ENCODE results near the gene AKT1.

Gene AKT1

GRCh38 chr14:104728631-104729030 is 66.9 kb downstream of the AKT1 start:
- no peaks in the 10 kb centered on the region for H3K27me3 ChIP-seq (ENCODE audit: insufficient read depth, low read length)
- WGBS = 89% methylated on average over 17 of the region's 17 CpGs
- no peaks in the 10 kb centered on the region for H3K36me3 ChIP-seq (ENCODE audit: insufficient read depth, low read length)
- no peak overlapping the region for H3K4me3 ChIP-seq (ENCODE audit: low read length)
- H3K27ac ChIP-seq (ENCODE audit: low read depth, low read length) = no peak overlapping the region
- no peak overlapping the region for H3K9ac ChIP-seq (ENCODE audit: low read depth, low read length)
- H3K4me1 ChIP-seq (ENCODE audit: insufficient read depth, low read length) = peaks cover 6% of the 10 kb centered on the region; the same call in 1 of the 2 replicates
- no peaks in the 10 kb centered on the region for H3K9me3 ChIP-seq (ENCODE audit: insufficient read depth, low read depth, low read length)

DNA sequence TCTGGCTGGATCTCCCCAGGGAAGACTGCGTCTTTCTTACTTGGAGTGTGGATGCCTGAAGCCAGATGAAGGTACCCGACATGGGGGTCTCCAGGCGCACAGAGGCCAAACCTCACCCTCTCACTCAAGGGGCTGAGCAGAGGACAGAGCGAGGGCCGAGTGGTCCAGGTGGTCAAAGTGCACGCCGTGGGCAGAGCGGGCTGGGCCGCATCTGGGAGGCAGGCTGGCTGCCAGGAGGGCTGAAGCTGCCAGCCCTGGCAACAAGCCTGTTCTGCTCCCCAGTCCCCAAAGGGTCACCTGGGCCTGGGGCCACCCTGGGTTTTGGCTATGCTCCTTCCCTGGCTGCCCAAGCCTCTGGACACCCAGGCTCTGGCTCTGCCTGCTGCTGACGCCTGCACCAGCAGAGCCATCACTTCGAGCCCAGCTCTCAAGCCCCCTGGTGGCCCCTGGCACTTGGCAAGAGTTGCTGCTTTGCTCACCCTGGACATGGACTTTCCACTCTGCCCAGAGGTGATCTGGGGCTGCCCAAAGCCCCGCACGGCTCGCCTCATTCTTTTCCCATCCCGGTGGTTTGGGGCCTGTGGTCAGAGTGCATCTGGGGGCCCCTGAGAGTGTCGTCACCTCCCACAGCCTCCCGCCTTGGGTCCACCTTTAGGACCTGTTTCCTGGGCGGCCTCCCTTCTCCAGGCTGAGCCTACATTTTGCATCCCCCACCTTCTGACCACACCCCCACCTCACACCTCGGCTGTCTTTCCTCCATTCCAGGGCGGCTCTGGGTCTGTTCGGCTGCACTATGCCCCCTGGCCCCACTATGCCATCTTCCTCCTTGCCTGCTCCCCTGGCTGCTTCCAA is 68.7 kb downstream of the AKT1 start:
- Histone ChIP-seq H3K4me1 (ENCODE audit: insufficient read depth, low read length) (peaks cover 6% of the 10 kb centered on the region; the same call in 1 of the 2 replicates), H3K9ac (ENCODE audit: low read depth, low read length) (no peak overlapping the region)
- WGBS = 88% methylated on average over 21 of the region's 21 CpGs

DNA sequence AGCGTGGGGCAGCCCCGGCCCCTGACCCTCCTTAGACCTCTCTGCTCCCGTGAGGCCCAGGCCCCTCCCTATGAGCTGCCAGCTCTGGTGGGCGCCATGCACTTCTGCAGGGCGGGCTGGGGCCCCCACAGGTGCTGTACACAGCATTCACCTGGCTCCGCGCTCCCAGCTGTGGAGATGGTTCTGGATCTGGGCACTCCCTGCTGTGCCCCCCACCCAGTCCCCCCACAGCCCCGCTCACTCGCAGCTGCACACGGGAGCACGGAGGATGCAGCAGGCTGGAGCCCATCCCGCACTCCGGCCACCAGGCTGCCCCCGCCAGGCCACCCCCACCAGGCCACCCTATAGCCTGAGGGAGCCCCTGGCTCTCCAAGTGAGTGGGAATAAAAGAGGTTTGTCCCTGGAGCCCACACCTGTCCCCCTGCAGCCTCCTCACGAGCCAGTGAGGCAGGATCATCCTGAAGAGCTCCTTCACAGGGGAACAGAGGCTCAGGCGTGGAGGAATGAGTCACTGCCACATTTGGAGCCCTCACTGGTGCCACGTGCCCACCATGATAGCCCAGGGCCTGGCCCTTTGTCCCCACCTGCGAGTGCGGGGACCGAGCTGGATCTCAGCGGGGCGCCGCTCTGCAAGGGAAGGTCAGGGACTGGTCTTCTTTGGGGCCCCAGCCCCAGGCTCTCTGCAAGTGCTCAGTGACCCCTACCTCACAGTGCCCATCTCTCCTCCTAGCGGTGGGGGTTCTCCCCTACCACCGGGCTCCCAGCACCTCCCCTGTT is 69.6 kb downstream of the AKT1 start:
- Histone ChIP-seq H3K27me3 (ENCODE audit: insufficient read depth, low read length) (no peaks in the 10 kb centered on the region; the same call in 1 of the 2 replicates), H3K4me1 (ENCODE audit: insufficient read depth, low read length) (peaks cover 6% of the 10 kb centered on the region; the same call in 1 of the 2 replicates), H3K27ac (ENCODE audit: low read depth, low read length) (no peak overlapping the region), H3K9ac (ENCODE audit: low read depth, low read length) (no peak overlapping the region), H3K9me3 (ENCODE audit: insufficient read depth, low read depth, low read length) (no peaks in the 10 kb centered on the region), H3K4me3 (ENCODE audit: low read length) (no peak overlapping the region), H3K36me3 (ENCODE audit: insufficient read depth, low read length) (no peaks in the 10 kb centered on the region)
- 82% methylated on average over 25 of the region's 25 CpGs for WGBS

More for the DNA sequence above, 68.7 kb downstream of the AKT1 start:
- Histone ChIP-seq H3K9me3 (ENCODE audit: insufficient read depth, low read depth, low read length) (no peaks in the 10 kb centered on the region), H3K27me3 (ENCODE audit: insufficient read depth, low read length) (no peaks in the 10 kb centered on the region; the same call in 1 of the 2 replicates), H3K27ac (ENCODE audit: low read depth, low read length) (no peak overlapping the region), H3K36me3 (ENCODE audit: insufficient read depth, low read length) (no peaks in the 10 kb centered on the region), H3K4me3 (ENCODE audit: low read length) (no peak overlapping the region)

GRCh38 chr14:104724981-104725771 is 70.4 kb downstream of the AKT1 start:
- Histone ChIP-seq H3K36me3 (ENCODE audit: insufficient read depth, low read length) (no peaks in the 10 kb centered on the region), H3K4me1 (ENCODE audit: insufficient read depth, low read length) (peaks cover 6% of the 10 kb centered on the region; the same call in 1 of the 2 replicates), H3K27me3 (ENCODE audit: insufficient read depth, low read length) (no peaks in the 10 kb centered on the region; the same call in 1 of the 2 replicates), H3K9me3 (ENCODE audit: insufficient read depth, low read depth, low read length) (no peaks in the 10 kb centered on the region), H3K4me3 (ENCODE audit: low read length) (peak overlapping the region; percentile 68), H3K27ac (ENCODE audit: low read depth, low read length) (no peak overlapping the region), H3K9ac (ENCODE audit: low read depth, low read length) (no peak overlapping the region)
- WGBS = 19% methylated on average over 24 of the region's 24 CpGs

- H3K36me3 ChIP-seq (ENCODE audit: insufficient read depth, low read length) = no peaks in the 10 kb centered on the region
- H3K27ac ChIP-seq (ENCODE audit: low read depth, low read length) = no peak overlapping the region; the same call in 1 of the 2 replicates
- H3K27me3 ChIP-seq (ENCODE audit: insufficient read depth, low read length) = no peaks in the 10 kb centered on the region; the same call in 1 of the 2 replicates
- peak overlapping the region; percentile 70 for H3K9ac ChIP-seq (ENCODE audit: low read depth, low read length)
- H3K4me3 ChIP-seq (ENCODE audit: low read length) = peak overlapping the region; percentile 68
- H3K4me1 ChIP-seq (ENCODE audit: insufficient read depth, low read length) = peaks cover 6% of the 10 kb centered on the region; the same call in 1 of the 2 replicates
- 8% methylated on average over 27 of the region's 27 CpGs for WGBS
- H3K9me3 ChIP-seq (ENCODE audit: insufficient read depth, low read depth, low read length) = no peaks in the 10 kb centered on the region
Observed at GRCh38 chr14:104724407-104724980, 71.1 kb downstream of the AKT1 start.

DNA sequence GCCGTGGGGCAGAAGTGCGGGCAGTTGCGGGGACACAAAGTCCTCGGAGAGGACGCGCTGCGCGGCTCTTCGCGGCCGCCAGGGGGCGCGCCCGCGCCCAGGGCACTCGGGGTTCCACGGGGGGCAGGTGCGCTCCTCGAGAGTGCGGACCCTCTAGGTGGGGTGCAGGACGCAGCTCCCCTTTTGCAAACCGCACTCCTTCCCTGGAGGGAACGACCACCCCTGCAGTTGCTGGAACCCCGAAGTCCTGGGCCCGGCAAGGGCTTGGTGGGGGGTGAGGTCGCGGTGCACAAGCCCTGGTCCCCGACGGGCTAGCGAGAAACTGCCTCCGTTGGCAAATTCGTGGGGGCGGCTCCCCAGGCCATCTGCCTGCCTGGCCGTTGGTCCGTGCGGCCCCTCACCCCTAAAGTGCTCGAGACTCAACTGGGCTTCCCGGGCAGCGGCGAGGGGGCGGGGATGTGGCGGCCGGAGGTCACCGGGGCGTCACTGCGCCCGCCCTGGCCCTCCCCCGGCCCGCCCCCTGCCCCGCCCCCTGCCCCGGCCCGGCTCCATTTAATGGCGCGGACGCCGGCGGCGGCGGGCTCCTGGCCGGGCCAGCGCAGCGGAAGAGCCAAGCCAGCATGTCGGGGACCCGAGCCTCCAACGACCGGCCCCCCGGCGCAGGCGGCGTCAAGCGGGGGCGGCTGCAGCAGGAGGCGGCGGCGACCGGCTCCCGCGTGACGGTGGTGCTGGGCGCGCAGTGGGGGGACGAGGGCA is 71.7 kb downstream of the AKT1 start, which contains the start of gene ADSS1:
Gene ADSS1 (plus strand): TSS at position 579 of the 756 bp plus-strand sequence. CDS start 42 bp downstream, at position 621.
- 3% methylated on average over 78 of the region's 82 CpGs for WGBS
- Histone ChIP-seq H3K9me3 (ENCODE audit: insufficient read depth, low read depth, low read length) (no peaks in the 10 kb centered on the region), H3K36me3 (ENCODE audit: insufficient read depth, low read length) (peaks cover 3% of the 10 kb centered on the region; the same call in 1 of the 2 replicates), H3K9ac (ENCODE audit: low read depth, low read length) (peak within 1 kb of the TSS; percentile 70), H3K4me3 (ENCODE audit: low read length) (peak within 1 kb of the TSS; percentile 78), H3K27me3 (ENCODE audit: insufficient read depth, low read length) (no peaks in the 10 kb centered on the region; the same call in 1 of the 2 replicates), H3K27ac (ENCODE audit: low read depth, low read length) (peak within 1 kb of the TSS; percentile 46; the same call in 1 of the 2 replicates), H3K4me1 (ENCODE audit: insufficient read depth, low read length) (peaks cover 6% of the 10 kb centered on the region; the same call in 1 of the 2 replicates)

DNA sequence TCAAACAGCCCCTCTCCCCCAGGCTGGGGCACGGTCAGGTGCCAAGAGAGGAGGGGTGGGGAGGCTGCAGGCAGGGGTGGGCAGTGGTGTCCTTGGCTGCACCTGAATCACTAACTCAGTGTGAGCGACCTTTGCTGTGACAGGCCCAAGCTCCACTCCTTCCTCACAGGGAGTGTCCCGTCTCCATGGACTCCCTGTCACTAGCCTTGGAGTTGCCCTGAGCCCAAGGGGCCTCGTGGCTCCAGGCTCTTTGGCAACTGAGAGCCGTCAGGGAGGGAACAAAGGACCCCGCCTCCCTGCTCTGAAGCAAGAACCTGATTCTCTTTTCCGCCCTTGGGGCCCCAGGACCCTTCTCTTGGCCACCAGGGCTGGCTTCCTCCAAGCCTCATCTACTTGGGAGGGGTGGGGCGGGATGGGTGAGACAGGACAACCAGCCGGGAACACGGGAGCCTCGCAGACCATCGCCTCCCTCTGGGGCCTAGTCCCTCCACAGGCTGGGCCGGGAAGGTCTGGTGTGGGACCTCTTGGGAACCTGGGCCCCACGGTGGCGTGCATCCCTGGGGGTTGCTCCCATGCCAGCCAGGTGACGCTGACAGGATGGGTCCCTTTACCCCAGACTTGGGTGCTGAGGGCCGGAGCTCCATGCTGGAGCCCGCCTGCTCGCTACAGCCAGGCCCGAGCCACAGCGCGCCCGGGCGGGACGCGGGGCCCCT is 72.5 kb downstream of the AKT1 start:
- peak overlapping the region; percentile 78 for H3K4me3 ChIP-seq (ENCODE audit: low read length)
- H3K9ac ChIP-seq (ENCODE audit: low read depth, low read length) = no peak overlapping the region

GRCh38 chr14:104721505-104722431 is 73.8 kb downstream of the AKT1 start:
- 92% methylated on average over 18 of the region's 18 CpGs for WGBS
- no peaks in the 10 kb centered on the region; the same call in 1 of the 2 replicates for H3K27me3 ChIP-seq (ENCODE audit: insufficient read depth, low read length)
- peaks cover 6% of the 10 kb centered on the region; the same call in 1 of the 2 replicates for H3K4me1 ChIP-seq (ENCODE audit: insufficient read depth, low read length)
- H3K36me3 ChIP-seq (ENCODE audit: insufficient read depth, low read length) = peaks cover 3% of the 10 kb centered on the region; the same call in 1 of the 2 replicates
- no peak overlapping the region for H3K4me3 ChIP-seq (ENCODE audit: low read length)
- H3K27ac ChIP-seq (ENCODE audit: low read depth, low read length) = no peak overlapping the region
- no peak overlapping the region for H3K9ac ChIP-seq (ENCODE audit: low read depth, low read length)
- H3K9me3 ChIP-seq (ENCODE audit: insufficient read depth, low read depth, low read length) = no peaks in the 10 kb centered on the region

More for the DNA sequence above, 72.5 kb downstream of the AKT1 start:
- H3K36me3 ChIP-seq (ENCODE audit: insufficient read depth, low read length) = peaks cover 3% of the 10 kb centered on the region; the same call in 1 of the 2 replicates
- 53% methylated on average over 26 of the region's 26 CpGs for WGBS
- no peak overlapping the region for H3K27ac ChIP-seq (ENCODE audit: low read depth, low read length)
- H3K4me1 ChIP-seq (ENCODE audit: insufficient read depth, low read length) = peaks cover 6% of the 10 kb centered on the region; the same call in 1 of the 2 replicates
- H3K9me3 ChIP-seq (ENCODE audit: insufficient read depth, low read depth, low read length) = no peaks in the 10 kb centered on the region
- no peaks in the 10 kb centered on the region; the same call in 1 of the 2 replicates for H3K27me3 ChIP-seq (ENCODE audit: insufficient read depth, low read length)
